HG02870 (cell line): ENCODE measurements around the gene SPANXA2.
"Not testable (repeated sequence)": the region's sequence is repeated elsewhere in the genome, so short reads cannot be mapped to it uniquely, and the experiment has no call there.

ENCODE experiments used
- ATAC-seq: cut with Tn5 transposase; IDR thresholded peaks from one replicate; pipeline ENCODE4 v1.9.1; 2021; ENCODE audit warnings: mild to moderate bottlenecking, moderate library complexity; ENCODE audit not compliant: unreplicated experiment

SPANXA2 gene

GRCh38 chrX:141589408-141589807, at the start of gene SPANXA2:
SPANXA2 (plus strand) TSS chrX:141589708; CDS start chrX:141589768, 60 bp downstream.
- ATAC-seq = not testable (repeated sequence)

GRCh38 chrX:141542551-141542950, 47.0 kb upstream of the SPANXA2 start:
- not testable (repeated sequence) for ATAC-seq

- not testable (repeated sequence) for ATAC-seq
Observed at GRCh38 chrX:141584638-141585037, 4.9 kb upstream of the SPANXA2 start, which contains the start of gene SPANXA1. SPANXA1 (minus strand) TSS chrX:141584738; CDS start chrX:141584678, 60 bp downstream.

GRCh38 chrX:141609111-141609510, 19.6 kb downstream of the SPANXA2 start:
- no peak for ATAC-seq

- ATAC-seq = no peak
Observed at GRCh38 chrX:141619336-141619735, 29.8 kb downstream of the SPANXA2 start.

- no peak for ATAC-seq
Observed at GRCh38 chrX:141632124-141632523, 42.6 kb downstream of the SPANXA2 start.

- ATAC-seq = no peak
Observed at GRCh38 chrX:141638550-141638949, 49.0 kb downstream of the SPANXA2 start.
